Measurements from ENCODE around the gene ANKRD30A. TPM values are rescaled to one million over a fixed set of nuclear protein-coding genes. Genes with fewer than 3 reads are reported as not detected.
"Not testable (repeated sequence)": the region's sequence is repeated elsewhere in the genome, so short reads cannot be mapped to it uniquely, and the experiment has no call there.

ANKRD30A gene
- total RNA-seq, 1 experiment from 2014 or later: not detected

- DNase-seq (ENCODE audit: low read depth, low spot score); H3K4me1 ChIP-seq (ENCODE audit: control insufficient read depth in 1 of 2, insufficient read depth in 2 of 2, low read length in 2 of 2); H3K36me3 ChIP-seq (ENCODE audit: control insufficient read depth in 1 of 2, insufficient read depth in 2 of 2, low read length in 2 of 2); H3K4me2 ChIP-seq (ENCODE audit: low read length); H3K27ac ChIP-seq (ENCODE audit: low read depth, low read length); H3K79me2 ChIP-seq (ENCODE audit: insufficient read depth, low read length); RAD21 ChIA-PET (ENCODE audit: low non-redundant PET in 1 of 2, low total read pairs in 2 of 2, uncharacterized antibody in 2 of 2, unreplicated experiment in 2 of 2); intact Hi-C loops (cut with micrococcal nuclease); POLR2A ChIA-PET; H3K27me3 ChIP-seq (ENCODE audit: insufficient read depth, low read length); H3K9ac ChIP-seq (ENCODE audit: low read length); CTCF ChIA-PET; BruUV-seq (replicated peaks); H3K9me2 ChIP-seq (ENCODE audit: insufficient read depth); ATAC-seq; H3K4me3 ChIP-seq (replicated peaks in 1 of 2; ENCODE audit: low read depth in 1 of 2, low read length in 2 of 2); H4K20me1 ChIP-seq (ENCODE audit: insufficient read depth); H2AFZ ChIP-seq (ENCODE audit: low read depth, low read length, poor library complexity, severe bottlenecking): not testable (repeated sequence)
- peaks cover 0 to 12% of the 10 kb centered on the region in 2 experiments; a peak in 2 of 4 replicates for H3K9me3 ChIP-seq (ENCODE audit: control insufficient read depth in 1 of 2, insufficient read depth in 1 of 2, low read depth in 1 of 2, low read length in 2 of 2)
These were observed 130.4 kb downstream of the ANKRD30A start for GRCh38 chr10:37255837-37256236.

GRCh38 chr10:37263304-37263703 lies 137.9 kb downstream of the ANKRD30A start:
- BruUV-seq (replicated peaks): no TSS peak

GRCh38 chr10:37268266-37268665 lies 142.9 kb downstream of the ANKRD30A start:
- no peaks in the 10 kb centered on the region for H3K27me3 ChIP-seq (ENCODE audit: insufficient read depth, low read length)
- H2AFZ ChIP-seq (ENCODE audit: low read depth, low read length, poor library complexity, severe bottlenecking): no peak overlapping the region
- no peaks in the 10 kb centered on the region for H4K20me1 ChIP-seq (ENCODE audit: insufficient read depth)
- ChIA-PET POLR2A (no interaction called here), RAD21 (ENCODE audit: low non-redundant PET in 1 of 2, low total read pairs in 2 of 2, uncharacterized antibody in 2 of 2, unreplicated experiment in 2 of 2) (no interaction called here), CTCF (no interaction called here)
- no peak for ATAC-seq
- H3K9me2 ChIP-seq (ENCODE audit: insufficient read depth): no peaks in the 10 kb centered on the region
- no peaks in the 10 kb centered on the region for H3K36me3 ChIP-seq (ENCODE audit: control insufficient read depth in 1 of 2, insufficient read depth in 2 of 2, low read length in 2 of 2)
- H3K79me2 ChIP-seq (ENCODE audit: insufficient read depth, low read length): no peaks in the 10 kb centered on the region
- H3K4me2 ChIP-seq (ENCODE audit: low read length): no peak overlapping the region
- H3K9me3 ChIP-seq (ENCODE audit: control insufficient read depth in 1 of 2, insufficient read depth in 1 of 2, low read depth in 1 of 2, low read length in 2 of 2): peaks cover 3 to 24% of the 10 kb centered on the region in 2 experiments; a peak in 2 of 4 replicates
- intact Hi-C loops (cut with micrococcal nuclease): no loop called here
- H3K4me3 ChIP-seq (replicated peaks in 1 of 2; ENCODE audit: low read depth in 1 of 2, low read length in 2 of 2): no peak overlapping the region
- DNase-seq (ENCODE audit: low read depth, low spot score): no peak
- H3K4me1 ChIP-seq (ENCODE audit: control insufficient read depth in 1 of 2, insufficient read depth in 2 of 2, low read length in 2 of 2): no peaks in the 10 kb centered on the region
- no TSS peak for BruUV-seq (replicated peaks)
- H3K27ac ChIP-seq (ENCODE audit: low read depth, low read length): no peak overlapping the region
- TF ChIP-seq ATF3 (IDR thresholded peaks at IDR 0.05) (no peak), ZNF274 (IDR thresholded peaks at IDR 0.05; ENCODE audit: low read depth, low read length) (no peak)
- TF ChIP-seq, protein P1, sequence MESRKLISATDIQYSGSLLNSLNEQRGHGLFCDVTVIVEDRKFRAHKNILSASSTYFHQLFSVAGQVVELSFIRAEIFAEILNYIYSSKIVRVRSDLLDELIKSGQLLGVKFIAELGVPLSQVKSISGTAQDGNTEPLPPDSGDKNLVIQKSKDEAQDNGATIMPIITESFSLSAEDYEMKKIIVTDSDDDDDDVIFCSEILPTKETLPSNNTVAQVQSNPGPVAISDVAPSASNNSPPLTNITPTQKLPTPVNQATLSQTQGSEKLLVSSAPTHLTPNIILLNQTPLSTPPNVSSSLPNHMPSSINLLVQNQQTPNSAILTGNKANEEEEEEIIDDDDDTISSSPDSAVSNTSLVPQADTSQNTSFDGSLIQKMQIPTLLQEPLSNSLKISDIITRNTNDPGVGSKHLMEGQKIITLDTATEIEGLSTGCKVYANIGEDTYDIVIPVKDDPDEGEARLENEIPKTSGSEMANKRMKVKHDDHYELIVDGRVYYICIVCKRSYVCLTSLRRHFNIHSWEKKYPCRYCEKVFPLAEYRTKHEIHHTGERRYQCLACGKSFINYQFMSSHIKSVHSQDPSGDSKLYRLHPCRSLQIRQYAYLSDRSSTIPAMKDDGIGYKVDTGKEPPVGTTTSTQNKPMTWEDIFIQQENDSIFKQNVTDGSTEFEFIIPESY (IDR thresholded peaks at IDR 0.05; ENCODE audit: extremely low read depth, insufficient replicate concordance, low read length): no peak
- no peak overlapping the region for H3K9ac ChIP-seq (ENCODE audit: low read length)

More at GRCh38 chr10:37263304-37263703, 137.9 kb downstream of the ANKRD30A start:
- Histone ChIP-seq H3K27ac (ENCODE audit: low read depth, low read length) (no peak overlapping the region), H3K27me3 (ENCODE audit: insufficient read depth, low read length) (no peaks in the 10 kb centered on the region), H3K9me3 (ENCODE audit: control insufficient read depth in 1 of 2, insufficient read depth in 1 of 2, low read depth in 1 of 2, low read length in 2 of 2) (peaks cover 3 to 13% of the 10 kb centered on the region in 2 experiments; a peak in 2 of 4 replicates), H3K36me3 (ENCODE audit: control insufficient read depth in 1 of 2, insufficient read depth in 2 of 2, low read length in 2 of 2) (no peaks in the 10 kb centered on the region), H2AFZ (ENCODE audit: low read depth, low read length, poor library complexity, severe bottlenecking) (no peak overlapping the region), H3K4me1 (ENCODE audit: control insufficient read depth in 1 of 2, insufficient read depth in 2 of 2, low read length in 2 of 2) (no peaks in the 10 kb centered on the region), H3K9me2 (ENCODE audit: insufficient read depth) (no peaks in the 10 kb centered on the region), H3K4me3 (replicated peaks in 1 of 2; ENCODE audit: low read depth in 1 of 2, low read length in 2 of 2) (no peak overlapping the region), H3K9ac (ENCODE audit: low read length) (no peak overlapping the region), H4K20me1 (ENCODE audit: insufficient read depth) (no peaks in the 10 kb centered on the region), H3K79me2 (ENCODE audit: insufficient read depth, low read length) (no peaks in the 10 kb centered on the region), H3K4me2 (ENCODE audit: low read length) (no peak overlapping the region)
- no peak for TF ChIP-seq EZH2 (IDR thresholded peaks at IDR 0.05)
- ATAC-seq (no peak), DNase-seq (ENCODE audit: low read depth, low spot score) (no peak)
- CTCF ChIA-PET: no interaction called here
- RAD21 ChIA-PET (ENCODE audit: low non-redundant PET in 1 of 2, low total read pairs in 2 of 2, uncharacterized antibody in 2 of 2, unreplicated experiment in 2 of 2): no interaction called here
- POLR2A ChIA-PET: no interaction called here
- intact Hi-C loops (cut with micrococcal nuclease): no loop called here
